H7 (cell line): ENCODE measurements around the gene AUNIP. TPM values are rescaled to one million over a fixed set of nuclear protein-coding genes. Genes with fewer than 3 reads are reported as not detected.
"Not testable (repeated sequence)": the region's sequence is repeated elsewhere in the genome, so short reads cannot be mapped to it uniquely, and the experiment has no call there.

Experiments used
- DNase-seq: peaks from one replicate; pipeline ENCODE4 v3.0.0; 2012
- H3K27me3 ChIP-seq: 2 replicates; pipeline ENCODE4 v1.6.0; 2011; ENCODE audit warnings: mild to moderate bottlenecking, low read length; ENCODE audit not compliant: control insufficient read depth, insufficient read depth
- H3K36me3 ChIP-seq: replicated peaks from 2 replicates; pipeline ENCODE4 v1.5.1; 2011; ENCODE audit warnings: low read length; ENCODE audit not compliant: control insufficient read depth, insufficient read depth
- H3K4me3 ChIP-seq: 2 replicates; pipeline ENCODE4 v1.5.1; 2011; ENCODE audit warnings: low read depth, mild to moderate bottlenecking, control low read depth, low read length, moderate library complexity; ENCODE audit not compliant: insufficient read depth
- total RNA-seq: library from RNA; depleted of rRNA; stranded (reverse); fragments of >200 nt; shearing (Covaris generic); gene quantifications from 2 replicates; pipeline ENCODE4 v1.2.3, GENCODE V29; 2014

Gene AUNIP
- total RNA-seq, 1 experiment from 2014 or later, result 38.9 TPM

DNA sequence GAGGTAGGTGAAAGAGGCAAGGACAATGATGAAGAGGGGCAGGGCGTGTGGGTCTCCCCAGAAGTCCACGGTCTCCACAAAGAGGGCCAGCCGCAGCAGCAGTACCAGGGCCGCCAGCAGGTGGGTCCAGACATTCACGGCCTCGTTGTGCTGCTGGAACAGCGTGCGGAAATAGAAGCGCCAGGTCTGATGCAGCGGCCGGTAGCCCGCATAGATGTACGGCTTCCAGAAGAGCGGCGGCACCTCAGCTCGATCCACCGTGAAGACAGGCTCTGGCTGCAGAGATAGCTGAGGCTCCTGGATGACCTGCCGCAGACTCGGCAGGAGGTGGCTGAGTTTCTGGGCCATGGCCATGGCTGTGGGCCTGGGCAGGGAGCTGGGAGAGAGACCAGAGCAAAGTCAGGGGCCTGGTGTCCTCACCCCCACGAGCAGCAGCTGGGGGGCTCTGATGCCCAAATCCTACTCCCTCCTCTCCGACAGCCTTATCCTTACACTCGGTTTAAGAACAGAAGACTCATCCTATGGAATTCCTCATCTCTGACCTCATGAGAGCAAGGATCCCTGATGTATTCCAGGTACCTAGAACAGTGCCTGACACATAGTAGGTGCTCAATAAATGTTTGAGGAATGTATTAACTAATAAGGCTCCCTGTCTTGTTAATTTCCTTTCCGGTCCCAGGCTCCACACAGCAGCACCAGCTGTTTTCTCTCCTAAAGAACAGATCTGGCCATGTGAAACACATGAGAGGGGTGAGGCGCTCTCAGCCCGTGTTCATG, 4.4 kb upstream of the AUNIP start:
- H3K27me3 ChIP-seq, result no peaks in the 10 kb centered on the region

GRCh38 chr1:25862785-25863485, 3.7 kb upstream of the AUNIP start:
- Histone ChIP-seq H3K27me3 (no peaks in the 10 kb centered on the region), H3K4me3 (no peak overlapping the region), H3K36me3 (no peaks in the 10 kb centered on the region; the same call in 1 of the 2 replicates)
- no peak for DNase-seq

More for the DNA sequence above, 4.4 kb upstream of the AUNIP start:
- no peak overlapping the region for H3K4me3 ChIP-seq
- peak; percentile 53 for DNase-seq
- no peaks in the 10 kb centered on the region; the same call in 1 of the 2 replicates for H3K36me3 ChIP-seq

DNA sequence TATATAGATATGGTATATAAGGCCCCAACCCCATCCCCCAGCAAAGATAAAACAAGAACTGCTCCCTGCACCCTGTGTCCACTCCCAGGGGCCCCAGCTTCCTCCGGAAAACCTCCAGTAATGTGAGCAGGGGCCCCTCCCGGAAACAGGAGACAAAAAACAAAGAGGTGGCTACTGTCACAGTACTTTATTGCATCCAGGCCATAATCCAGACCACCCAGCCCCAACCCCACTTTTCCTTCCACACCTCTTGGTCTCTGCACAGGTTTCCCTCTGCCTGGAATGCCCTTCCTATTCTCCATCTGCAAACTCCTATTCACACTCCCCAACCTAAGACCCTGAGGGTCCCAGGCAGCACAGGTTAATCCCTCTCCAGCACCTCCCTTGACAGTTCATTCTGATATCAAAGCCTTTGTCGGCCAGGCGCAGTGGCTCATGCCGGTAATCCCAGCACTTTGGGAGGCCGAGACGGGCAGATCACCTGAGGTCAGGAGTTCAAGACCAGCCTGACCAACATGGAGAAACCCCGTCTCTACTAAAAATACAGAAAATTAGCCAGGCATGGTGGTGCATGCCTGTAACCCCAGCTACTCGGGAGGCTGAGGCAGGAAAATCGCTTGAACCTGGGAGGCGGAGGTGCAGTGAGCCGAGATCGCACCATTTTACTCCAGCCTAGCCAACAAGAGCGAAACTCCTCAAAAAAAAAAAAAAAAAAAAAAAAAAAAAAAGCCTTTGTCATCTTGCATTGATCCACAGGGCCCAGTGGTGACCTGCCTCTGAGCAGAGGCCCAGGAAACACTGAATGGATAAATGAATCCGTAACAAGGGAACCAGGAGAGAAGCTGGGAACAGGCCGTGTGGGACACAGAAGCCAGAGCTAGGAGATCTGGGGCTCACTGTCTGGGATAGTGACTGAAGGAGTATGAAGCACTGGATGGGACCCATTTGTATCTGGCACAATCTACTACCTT, 2.3 kb upstream of the AUNIP start:
- H3K27me3 ChIP-seq, result no peaks in the 10 kb centered on the region
- DNase-seq, result no peak
- H3K36me3 ChIP-seq, result no peaks in the 10 kb centered on the region; the same call in 1 of the 2 replicates
- H3K4me3 ChIP-seq, result no peak overlapping the region

- no peaks in the 10 kb centered on the region; the same call in 1 of the 2 replicates for H3K36me3 ChIP-seq
- H3K4me3 ChIP-seq, result peak overlapping the region; percentile 53
- H3K27me3 ChIP-seq, result no peaks in the 10 kb centered on the region
- DNase-seq, result no peak
Observed at GRCh38 chr1:25858494-25858893, 763 bp downstream of the AUNIP start.

GRCh38 chr1:25856856-25857255, 2.4 kb downstream of the AUNIP start:
- DNase-seq, result no peak
- H3K36me3 ChIP-seq, result no peaks in the 10 kb centered on the region; the same call in 1 of the 2 replicates

DNA sequence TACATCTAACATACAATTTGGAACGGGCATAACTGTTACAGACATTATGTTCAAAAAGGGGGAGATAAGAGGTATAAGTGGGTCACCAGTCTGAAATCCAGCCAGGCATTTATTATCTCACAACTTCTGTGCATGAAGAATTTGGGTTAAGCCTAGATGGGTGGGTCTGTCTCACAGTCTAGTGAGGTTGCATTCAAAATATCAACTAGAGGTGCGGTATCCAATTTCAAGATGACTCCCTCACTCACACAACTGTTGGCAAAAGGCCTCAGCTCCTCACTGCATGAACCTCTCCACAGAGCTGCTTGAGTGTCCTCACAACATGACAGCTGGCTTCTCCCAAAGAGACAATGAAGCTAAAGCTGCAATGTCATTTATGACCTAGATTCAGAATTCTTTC, 4.7 kb downstream of the AUNIP start:
- no peaks in the 10 kb centered on the region for H3K27me3 ChIP-seq
- H3K4me3 ChIP-seq, result no peak overlapping the region
- DNase-seq, result no peak
- no peaks in the 10 kb centered on the region; the same call in 1 of the 2 replicates for H3K36me3 ChIP-seq

More at GRCh38 chr1:25856856-25857255, 2.4 kb downstream of the AUNIP start:
- Histone ChIP-seq H3K27me3 (no peaks in the 10 kb centered on the region), H3K4me3 (no peak overlapping the region)

- no peak for DNase-seq
- H3K36me3 ChIP-seq, result no peaks in the 10 kb centered on the region
- H3K27me3 ChIP-seq, result no peaks in the 10 kb centered on the region
Observed at GRCh38 chr1:25848531-25848930, 10.7 kb downstream of the AUNIP start.

DNA sequence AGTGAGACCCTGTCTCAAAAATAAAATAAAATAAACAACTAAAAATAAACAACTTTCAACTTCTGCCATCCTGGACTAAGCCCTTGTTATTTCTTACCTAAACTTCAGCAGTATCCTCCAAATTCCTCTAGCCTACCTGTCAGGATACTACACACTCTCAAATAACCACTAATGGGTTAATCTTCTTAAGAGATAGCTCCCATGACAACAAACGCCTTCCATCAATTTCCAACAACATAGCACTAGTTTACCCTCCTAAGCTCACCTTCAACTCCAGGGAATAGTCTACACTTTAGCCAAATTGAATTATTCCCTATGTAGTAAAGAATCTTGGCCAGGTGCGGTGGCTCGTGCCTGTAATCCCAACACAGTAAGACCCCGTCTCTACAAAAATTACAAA, 11.3 kb downstream of the AUNIP start:
- Histone ChIP-seq H3K27me3 (no peaks in the 10 kb centered on the region), H3K4me3 (no peak overlapping the region), H3K36me3 (no peaks in the 10 kb centered on the region)
- DNase-seq, result no peak

More at GRCh38 chr1:25848531-25848930, 10.7 kb downstream of the AUNIP start:
- no peak overlapping the region for H3K4me3 ChIP-seq

GRCh38 chr1:25845664-25846063, 13.6 kb downstream of the AUNIP start:
- Histone ChIP-seq H3K4me3 (no peak overlapping the region), H3K36me3 (no peaks in the 10 kb centered on the region), H3K27me3 (no peaks in the 10 kb centered on the region)
- DNase-seq, result no peak

- no peaks in the 10 kb centered on the region for H3K36me3 ChIP-seq
- DNase-seq, result no peak
- H3K4me3 ChIP-seq, result no peak overlapping the region
- no peaks in the 10 kb centered on the region for H3K27me3 ChIP-seq
Observed at GRCh38 chr1:25844536-25845337, 14.5 kb downstream of the AUNIP start.

- Histone ChIP-seq H3K36me3 (no peaks in the 10 kb centered on the region), H3K4me3 (no peak overlapping the region), H3K27me3 (no peaks in the 10 kb centered on the region)
- no peak for DNase-seq
Observed at GRCh38 chr1:25843483-25843882, 15.8 kb downstream of the AUNIP start.

- H3K4me3 ChIP-seq, H3K27me3 ChIP-seq, DNase-seq: not testable (repeated sequence)
- H3K36me3 ChIP-seq, result peaks cover 13% of the 10 kb centered on the region
Observed at GRCh38 chr1:25839808-25840207, 19.4 kb downstream of the AUNIP start.

DNA sequence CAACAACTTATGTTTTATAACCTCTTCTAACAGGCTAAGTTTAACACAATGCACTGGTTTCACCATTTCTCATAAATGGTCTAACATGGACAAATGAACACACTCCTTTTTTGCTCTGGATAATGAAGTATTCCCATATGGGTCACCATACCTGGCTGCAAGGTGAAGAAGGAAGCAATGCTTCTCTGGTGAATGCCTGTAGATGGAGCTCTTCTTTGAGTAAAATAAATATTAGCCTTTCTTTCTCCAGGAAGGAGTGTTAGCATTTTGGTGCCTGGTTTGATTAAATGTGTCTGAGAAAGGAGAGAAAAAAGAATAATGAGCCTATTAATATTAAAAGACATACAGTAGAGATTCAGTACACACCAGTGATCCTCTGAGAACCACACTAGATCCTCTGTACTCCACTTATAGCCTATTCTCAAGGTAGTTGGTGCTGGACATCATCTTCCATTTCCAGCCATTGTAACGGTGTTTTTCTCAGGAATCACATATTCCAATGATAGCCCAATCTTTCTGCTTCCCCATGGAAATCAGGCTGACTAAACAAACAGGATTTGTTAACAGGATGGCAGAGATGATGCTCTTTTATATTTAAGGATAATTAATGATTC, 21.9 kb downstream of the AUNIP start:
- DNase-seq, result peak; percentile 54
- Histone ChIP-seq H3K36me3 (peaks cover 21% of the 10 kb centered on the region), H3K27me3 (no peaks in the 10 kb centered on the region), H3K4me3 (no peak overlapping the region)
